Lung (tissue), 12 donors: ENCODE results near the gene PLCD3. TPM values are rescaled to one million over a fixed set of nuclear protein-coding genes. Genes with fewer than 3 reads are reported as not detected.

Experiments
- ATAC-seq: fragments of 200-7000 bp; cut with Tn5 transposase; one replicate; pipeline ENCODE4 v1.9.1; 2020; ENCODE audit warnings: moderate number of reproducible peaks; ENCODE audit not compliant: insufficient read depth, low FRiP score
- DNase-seq, 3 donors: peaks; one replicate each; pipeline ENCODE4 v3.0.0-alpha.2; 2013 to 2017
- H3K27ac ChIP-seq, 2 donors: one replicate each; pipeline ENCODE4 v1.5.1; 2013; ENCODE audit warnings: mild to moderate bottlenecking in 2 of 2, moderate library complexity in 2 of 2, control low read depth in 1 of 2, inconsistent platforms in 1 of 2, low read depth in 1 of 2, low read length in 1 of 2
- H3K27me3 ChIP-seq, 3 donors: one replicate each; pipeline ENCODE4 v1.5.1; 2013; ENCODE audit warnings: low read length in 2 of 3; ENCODE audit not compliant: control insufficient read depth in 3 of 3, insufficient read depth in 3 of 3
- H3K36me3 ChIP-seq, 4 donors: one replicate each; pipeline ENCODE4 v1.5.1; 2013; ENCODE audit warnings: low read length in 4 of 4, mild to moderate bottlenecking in 1 of 4, moderate library complexity in 1 of 4; ENCODE audit not compliant: control insufficient read depth in 4 of 4, insufficient read depth in 4 of 4
- H3K4me1 ChIP-seq, 5 donors: one replicate each; pipeline ENCODE4 v1.5.1; 2013; ENCODE audit warnings: low read length in 5 of 5, mild to moderate bottlenecking in 2 of 5, moderate library complexity in 1 of 5; ENCODE audit not compliant: control insufficient read depth in 5 of 5, insufficient read depth in 5 of 5
- H3K4me3 ChIP-seq: one replicate; pipeline ENCODE4 v1.5.1; 2013; ENCODE audit warnings: mild to moderate bottlenecking, control low read depth, moderate library complexity
- H3K9ac ChIP-seq, 2 donors: one replicate each; pipeline ENCODE4 v1.5.1; 2013; ENCODE audit warnings: low read length in 2 of 2, control low read depth in 1 of 2; ENCODE audit not compliant: insufficient read depth in 1 of 2
- H3K9me3 ChIP-seq, 4 donors: one replicate each; pipeline ENCODE4 v1.5.1; 2013; ENCODE audit warnings: low read length in 3 of 4, mild to moderate bottlenecking in 1 of 4, moderate library complexity in 1 of 4; ENCODE audit not compliant: control insufficient read depth in 4 of 4, insufficient read depth in 3 of 4
- CTCF ChIP-seq: IDR thresholded peaks from 2 replicates; pipeline ENCODE4 v1.5.1; 2012; ENCODE audit warnings: mild to moderate bottlenecking; ENCODE audit errors: control extremely low read depth, extremely low read depth
- WGBS, 2 donors: extraction: QIAGEN DNeasy Blood & Tissue Kit; methylation state at CpG; one replicate each; pipeline ENCODE4 v1.1.7; 2013; 5-methylcytosine and 5-hydroxymethylcytosine counted together
- polyA plus RNA-seq, 2 donors: library from polyadenylated mRNA; stranded (reverse); fragments of 200-250 nt; gene quantifications; one replicate each; pipeline ENCODE4 v1.2.1, GENCODE V29; 2013
- total RNA-seq, 2 donors: library from RNA; depleted of rRNA in 1 of 2; stranded (reverse); fragments of >200 nt in 1 of 2; gene quantifications; one replicate each; pipeline ENCODE4 v1.2.1, GENCODE V29; 2014 to 2021
- donor health status: control.
- donor health status: control.
- donor health status: Bipolar disorder and iron deficiency.
- donor health status: healthy.
- donor health status: DM: yes; HTN: yes; CAD: no.

Gene PLCD3
- total and polyA plus RNA-seq, 4 donors, result 3.6 to 43.3 (median 18.9) TPM

DNA sequence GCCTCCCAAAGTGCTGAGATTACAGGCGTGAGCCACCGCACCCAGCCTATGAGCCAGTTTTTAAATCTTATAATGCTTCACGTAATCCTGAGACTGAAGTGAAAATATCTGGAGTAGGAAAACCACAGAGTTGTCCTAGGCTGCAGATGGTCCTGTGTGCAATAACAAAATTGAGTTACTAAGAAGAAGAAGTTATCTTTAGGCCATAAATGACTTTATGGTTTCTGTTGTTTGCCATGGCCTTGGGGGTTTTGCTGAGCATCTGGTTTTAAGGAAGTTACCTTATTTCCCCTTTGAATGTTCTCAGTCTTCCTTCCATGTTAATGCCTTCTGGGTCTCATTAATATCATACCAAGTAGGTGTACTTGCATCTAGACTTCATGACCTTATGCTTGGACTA, 54.7 kb downstream of the PLCD3 start:
- ATAC-seq (no peak), DNase-seq (no peak)
- no peak for TF ChIP-seq CTCF
- 39 to 70% methylated on average over 3 of the region's 3 CpGs for WGBS, 2 donors
- H3K36me3 ChIP-seq, result peaks cover 7 to 19% (median 13%) of the 10 kb centered on the region in 4 donors
- H3K4me1 ChIP-seq, result peaks cover 0 to 2% (median 0%) of the 10 kb centered on the region in 5 donors
- H3K9me3 ChIP-seq, result no peaks in the 10 kb centered on the region
- H3K27ac ChIP-seq, result no peak overlapping the region
- H3K9ac ChIP-seq, result no peak overlapping the region
- no peaks in the 10 kb centered on the region for H3K27me3 ChIP-seq
- H3K4me3 ChIP-seq, result no peak overlapping the region

DNA sequence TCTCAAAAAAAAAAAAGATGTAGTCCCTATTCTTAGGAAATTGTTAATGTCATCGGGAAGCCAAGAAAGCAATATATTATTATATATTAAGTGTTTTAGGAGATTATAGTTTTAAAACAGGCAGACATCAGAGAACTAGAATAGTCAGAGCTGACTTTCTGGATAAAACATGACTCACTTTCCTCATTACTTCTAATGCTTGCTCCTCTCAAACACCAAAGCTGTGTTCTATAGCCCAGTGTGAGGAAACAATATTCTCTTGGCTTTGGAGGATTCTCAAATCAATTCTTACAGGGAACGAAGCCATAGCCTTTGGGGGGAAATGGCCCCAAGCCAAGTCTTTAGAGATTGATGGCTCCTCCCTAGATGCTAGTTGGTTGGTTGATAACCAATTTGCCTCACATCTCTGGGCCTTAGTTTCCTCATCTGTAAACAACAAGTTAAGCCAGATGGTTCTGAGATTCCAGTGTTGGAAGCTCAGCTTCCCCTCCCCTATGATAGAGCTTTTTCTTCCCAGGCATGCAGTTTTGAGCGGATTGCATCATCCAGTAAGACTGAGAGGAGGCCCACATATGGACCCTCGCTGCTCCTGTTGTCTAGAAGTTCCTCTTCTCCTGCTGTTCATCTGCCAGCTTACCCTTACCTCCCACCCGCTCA, 58.8 kb downstream of the PLCD3 start:
- TF ChIP-seq CTCF, result no peak
- H3K9me3 ChIP-seq, result no peaks in the 10 kb centered on the region
- 45 to 65% methylated on average over 5 of the region's 5 CpGs for WGBS, 2 donors
- DNase-seq, result peak; percentile 27 to 69 (median 64)
- peaks cover 0 to 3% (median 0%) of the 10 kb centered on the region in 5 donors for H3K4me1 ChIP-seq
- no peak overlapping the region for H3K27ac ChIP-seq
- no peaks in the 10 kb centered on the region for H3K27me3 ChIP-seq
- H3K9ac ChIP-seq, result no peak overlapping the region
- peak; percentile 34 for ATAC-seq
- peaks cover 8 to 15% (median 10%) of the 10 kb centered on the region in 4 donors for H3K36me3 ChIP-seq
- H3K4me3 ChIP-seq, result no peak overlapping the region

GRCh38 chr17:45070809-45071208, 61.5 kb downstream of the PLCD3 start:
- H3K9ac ChIP-seq, result no peak overlapping the region
- H3K9me3 ChIP-seq, result no peaks in the 10 kb centered on the region
- H3K27me3 ChIP-seq, result no peaks in the 10 kb centered on the region
- no peak for TF ChIP-seq CTCF
- H3K36me3 ChIP-seq, result peaks cover 8 to 18% (median 10%) of the 10 kb centered on the region in 4 donors
- no peak overlapping the region for H3K27ac ChIP-seq
- 51 to 83% methylated on average over 2 of the region's 2 CpGs for WGBS, 2 donors
- H3K4me3 ChIP-seq, result no peak overlapping the region
- H3K4me1 ChIP-seq, result peaks cover 0 to 5% (median 0%) of the 10 kb centered on the region in 5 donors
- ATAC-seq (no peak), DNase-seq (no peak)
